ENCODE measurements around the gene CRY1.
"Not testable (repeated sequence)": the region's sequence is repeated elsewhere in the genome, so short reads cannot be mapped to it uniquely, and the experiment has no call there.

Gene CRY1

GRCh38 chr12:106997916-106998315 is 95.4 kb downstream of the CRY1 start:
- DNase-seq = no peak

GRCh38 chr12:106996102-106996501 is 97.2 kb downstream of the CRY1 start:
- not testable (repeated sequence) for DNase-seq

DNA sequence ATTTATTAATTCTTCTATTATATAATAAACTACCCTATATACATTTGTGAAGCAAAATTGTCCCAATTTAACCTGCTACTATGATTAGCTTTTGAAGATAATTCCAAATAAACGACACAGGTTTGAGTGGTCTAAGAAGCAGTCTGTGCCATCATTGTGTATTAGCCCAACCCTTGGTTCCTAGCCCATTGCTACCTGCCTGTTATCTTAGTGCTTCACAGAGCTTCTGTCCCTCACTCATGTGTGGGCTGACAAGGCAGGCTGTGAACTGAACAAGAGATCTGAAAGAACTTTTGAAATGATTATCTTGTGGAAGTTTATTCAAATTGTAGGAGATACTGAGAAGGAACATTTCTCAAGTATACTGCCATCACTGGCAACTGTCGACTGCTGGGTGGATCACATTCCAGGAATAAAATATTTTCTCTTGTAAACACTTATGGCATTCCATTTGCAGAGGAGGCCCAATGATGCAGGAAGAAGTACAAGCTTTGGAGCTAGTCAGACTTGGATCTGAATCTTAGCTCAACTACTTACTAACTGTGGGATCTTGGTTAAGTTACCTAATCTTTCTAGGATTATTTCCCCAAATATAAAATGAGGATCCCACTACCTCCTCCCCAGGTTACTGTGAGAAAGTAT is 98.6 kb downstream of the CRY1 start:
- DNase-seq = no peak

GRCh38 chr12:106987846-106988245 is 105.5 kb downstream of the CRY1 start:
- no peak for DNase-seq

DNA sequence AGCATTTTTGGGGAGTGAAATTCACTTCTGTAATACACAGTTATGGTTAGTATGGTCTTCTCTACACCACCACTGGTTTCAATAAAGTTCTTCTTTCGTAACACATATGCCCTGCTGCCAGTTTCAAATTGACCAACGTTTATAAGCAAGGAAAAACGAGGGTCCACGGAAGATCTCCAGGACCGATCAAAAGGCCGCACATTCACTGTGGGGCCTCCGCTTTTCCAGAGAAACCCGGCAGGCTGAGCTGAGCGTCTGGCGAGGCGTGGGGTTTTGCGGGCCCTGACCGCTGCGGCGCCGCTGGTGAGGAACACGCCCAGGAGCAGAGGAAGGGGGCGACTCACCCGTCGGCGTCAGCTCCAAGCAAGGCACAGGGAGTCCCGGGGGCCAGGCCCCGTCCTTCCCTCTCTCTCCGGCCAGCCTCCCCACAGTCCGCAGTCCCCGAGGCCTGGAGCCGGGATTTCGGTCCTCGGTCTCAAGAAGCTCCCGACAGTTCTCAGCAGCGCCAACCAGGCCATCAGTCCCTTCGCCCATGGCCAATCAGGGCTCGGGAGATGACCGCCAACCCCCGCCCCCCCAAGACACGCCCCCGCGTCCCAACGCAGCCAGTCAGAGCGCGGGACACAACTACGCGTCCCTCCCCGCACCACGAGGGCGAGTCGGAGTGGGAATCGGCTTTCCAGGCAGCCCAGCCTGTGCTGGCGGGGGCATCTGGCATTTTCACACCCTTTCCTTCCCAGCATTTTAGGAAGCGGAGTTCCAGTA is 106.5 kb downstream of the CRY1 start, which contains the start of gene MTERF2:
Gene MTERF2 (minus strand): TSS at position 522 of the 765 bp plus-strand sequence. CDS start 8,432 bp downstream, outside the sequence.
- peak; percentile 80 to 82 for DNase-seq

- DNase-seq = no peak
Measured at GRCh38 chr12:106986135-106986534, 107.2 kb downstream of the CRY1 start.

- no peak for DNase-seq
Measured at GRCh38 chr12:106985479-106985878, 107.9 kb downstream of the CRY1 start.

DNA sequence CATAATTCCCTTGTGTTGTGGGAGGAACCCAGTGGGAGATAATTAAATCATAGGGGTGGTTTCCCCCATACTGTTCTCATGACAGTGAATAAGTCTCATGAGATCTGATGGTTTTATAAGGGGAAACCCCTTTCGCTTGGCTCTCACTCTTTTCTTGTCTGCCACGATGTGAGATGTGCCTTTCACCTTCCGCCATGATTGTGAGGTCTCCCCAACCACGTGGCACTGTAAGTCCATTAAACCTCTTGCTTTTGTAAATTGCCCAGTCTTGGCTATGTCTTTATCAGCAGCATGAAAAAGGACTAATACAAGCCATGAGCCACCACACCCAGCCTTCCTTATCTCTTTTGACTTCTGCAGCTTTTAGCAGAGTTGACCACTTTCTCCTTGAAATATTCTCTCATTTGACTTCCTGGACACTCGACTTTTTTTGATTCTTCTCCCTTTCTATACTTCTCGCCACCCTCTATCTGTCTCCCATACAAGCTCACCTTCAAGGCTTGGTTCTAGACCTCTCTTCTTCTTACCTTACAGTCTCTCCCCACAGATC is 108.7 kb downstream of the CRY1 start:
- DNase-seq = no peak

DNA sequence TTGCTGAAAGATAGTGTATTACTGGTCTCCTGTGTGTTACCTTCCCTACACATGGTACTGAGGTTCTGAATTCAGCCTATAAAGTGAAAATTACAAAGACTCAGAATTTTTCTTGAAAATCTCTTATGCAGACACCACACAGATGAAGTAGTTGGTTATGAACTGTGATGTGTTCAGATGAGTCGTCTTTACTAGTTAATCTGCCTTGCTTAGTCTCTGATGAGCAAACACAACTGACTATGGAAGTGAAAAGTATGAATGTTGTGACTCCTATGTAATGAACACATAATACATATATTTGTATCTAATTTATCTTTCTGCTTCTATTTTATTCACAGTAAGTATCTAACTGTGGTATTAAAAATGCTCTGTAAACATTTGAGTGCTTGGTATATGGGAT is 111.1 kb downstream of the CRY1 start:
- no peak for DNase-seq

GRCh38 chr12:106981788-106982187 is 111.6 kb downstream of the CRY1 start:
- DNase-seq = no peak

GRCh38 chr12:106980944-106981343 is 112.4 kb downstream of the CRY1 start:
- no peak for DNase-seq

DNA sequence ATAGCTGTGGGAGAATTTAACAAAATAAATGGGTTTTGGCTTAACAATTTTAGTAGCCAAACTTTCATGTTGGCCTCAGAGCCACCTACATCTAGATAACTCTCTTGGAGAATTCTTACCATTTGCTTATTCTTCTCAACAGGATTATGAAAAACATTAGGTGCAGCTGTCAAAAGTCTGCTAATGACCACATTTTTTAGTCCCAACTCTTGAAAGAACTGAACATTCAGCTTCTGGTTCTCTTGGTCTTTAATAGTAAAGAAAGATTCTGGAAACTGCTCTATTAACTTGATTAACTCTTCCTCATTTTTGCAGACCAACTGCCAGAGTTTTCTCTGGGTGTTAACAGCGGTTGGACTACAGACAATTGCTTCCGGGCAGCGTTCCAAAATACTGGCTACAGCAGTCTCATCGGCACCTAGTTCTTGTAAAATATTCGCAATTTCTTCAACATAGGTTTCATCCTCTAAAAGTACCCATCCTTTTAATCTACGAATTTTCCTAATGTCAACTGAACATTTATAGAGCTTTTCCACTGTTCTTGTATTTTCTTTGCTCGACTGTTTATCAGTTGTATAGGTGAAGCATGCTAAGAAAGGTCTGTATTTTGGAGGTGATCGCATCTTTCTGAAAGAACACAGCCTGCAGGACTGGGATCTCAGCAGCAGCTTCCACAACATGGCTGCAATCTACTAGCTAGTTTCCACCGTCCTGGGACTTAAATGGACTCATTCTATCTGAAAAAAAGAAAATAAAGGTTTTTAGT is 115.1 kb downstream of the CRY1 start:
- no peak for DNase-seq

DNA sequence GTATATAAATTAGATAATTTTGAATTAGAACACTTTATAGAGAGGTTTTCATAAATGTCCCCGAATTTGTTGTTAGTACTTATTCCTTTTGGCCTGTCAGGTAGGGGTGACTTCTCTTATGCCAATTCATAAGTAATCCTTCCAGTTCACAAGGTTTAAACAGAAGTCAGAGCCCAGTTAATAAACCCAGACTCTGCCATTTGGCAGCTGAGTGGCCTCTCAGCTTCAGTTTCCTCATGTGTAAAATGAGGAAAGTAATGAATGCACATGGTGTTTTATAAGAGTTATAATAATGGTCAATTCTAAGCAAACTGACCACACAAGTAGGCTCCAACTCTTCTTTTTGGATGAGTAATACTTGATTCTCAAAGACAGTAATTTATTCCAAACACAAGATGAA is 116.7 kb downstream of the CRY1 start:
- no peak for DNase-seq

GRCh38 chr12:106975993-106976658 is 117.2 kb downstream of the CRY1 start:
- DNase-seq = no peak

- DNase-seq = no peak
Measured at GRCh38 chr12:106975098-106975497, 118.3 kb downstream of the CRY1 start.

GRCh38 chr12:106974511-106974910 is 118.8 kb downstream of the CRY1 start:
- DNase-seq = no peak

DNA sequence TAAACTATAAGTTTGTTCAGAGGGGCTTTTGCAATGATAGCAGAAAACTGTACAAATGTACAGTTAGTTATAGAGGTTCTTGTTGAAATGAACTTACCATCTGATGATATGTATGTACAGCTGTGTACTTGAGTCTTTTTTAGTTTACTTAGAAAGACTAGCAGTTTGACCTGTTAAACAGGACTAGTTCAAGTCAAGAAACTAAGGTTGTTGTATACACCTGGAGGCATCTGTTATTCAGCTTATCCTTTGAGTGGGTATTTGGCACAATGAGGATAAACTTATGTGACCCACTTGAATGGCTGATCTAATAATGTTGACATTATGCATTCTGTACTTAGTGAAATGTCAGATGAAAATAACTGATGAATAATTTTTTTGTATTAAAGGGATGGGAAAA is 119.8 kb downstream of the CRY1 start:
- no peak for DNase-seq

- no peak for DNase-seq
Measured at GRCh38 chr12:106971065-106971464, 122.3 kb downstream of the CRY1 start.

DNA sequence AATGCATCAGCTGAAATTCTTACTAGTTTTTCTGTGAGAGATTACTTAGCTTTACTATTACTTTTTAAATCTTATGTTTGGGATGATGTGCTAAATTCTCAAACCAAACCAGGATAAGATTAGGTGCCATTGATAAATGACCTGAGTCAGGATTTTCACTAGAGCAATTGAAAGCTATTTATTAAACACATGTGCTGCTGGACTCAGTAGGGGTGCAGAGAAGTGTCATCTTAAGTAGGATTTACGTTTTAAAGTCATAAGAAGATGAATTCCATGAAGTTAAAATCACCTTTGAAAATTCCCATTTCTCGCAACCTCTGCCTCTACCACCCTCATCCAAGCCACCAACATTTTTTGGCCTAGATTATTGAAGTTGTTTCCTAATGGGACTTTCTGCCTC is 128.8 kb downstream of the CRY1 start:
- DNase-seq = no peak

- no peak for DNase-seq
Measured at GRCh38 chr12:106962286-106962685, 131.1 kb downstream of the CRY1 start.

- no peak for DNase-seq
Measured at GRCh38 chr12:106960443-106960842, 132.9 kb downstream of the CRY1 start.

DNA sequence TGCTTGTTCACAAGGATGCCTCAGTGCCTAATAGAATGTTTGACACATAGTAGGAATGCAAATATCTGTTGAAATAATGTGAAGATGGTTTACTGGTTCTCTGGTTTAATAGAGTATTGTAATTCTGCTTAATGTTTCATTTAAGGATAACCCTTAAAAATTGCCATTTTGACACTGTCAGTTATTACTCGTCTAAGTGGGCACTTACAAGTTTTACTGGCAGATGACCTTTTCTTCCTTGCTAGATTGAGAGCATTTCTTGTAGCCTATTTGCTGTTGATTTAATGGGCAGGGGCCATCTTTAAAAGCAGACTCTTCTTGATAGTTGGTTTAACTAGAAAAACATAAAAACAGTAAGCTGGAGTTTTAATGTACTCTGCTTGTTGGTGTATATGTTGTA is 135.8 kb downstream of the CRY1 start:
- DNase-seq = no peak

DNA sequence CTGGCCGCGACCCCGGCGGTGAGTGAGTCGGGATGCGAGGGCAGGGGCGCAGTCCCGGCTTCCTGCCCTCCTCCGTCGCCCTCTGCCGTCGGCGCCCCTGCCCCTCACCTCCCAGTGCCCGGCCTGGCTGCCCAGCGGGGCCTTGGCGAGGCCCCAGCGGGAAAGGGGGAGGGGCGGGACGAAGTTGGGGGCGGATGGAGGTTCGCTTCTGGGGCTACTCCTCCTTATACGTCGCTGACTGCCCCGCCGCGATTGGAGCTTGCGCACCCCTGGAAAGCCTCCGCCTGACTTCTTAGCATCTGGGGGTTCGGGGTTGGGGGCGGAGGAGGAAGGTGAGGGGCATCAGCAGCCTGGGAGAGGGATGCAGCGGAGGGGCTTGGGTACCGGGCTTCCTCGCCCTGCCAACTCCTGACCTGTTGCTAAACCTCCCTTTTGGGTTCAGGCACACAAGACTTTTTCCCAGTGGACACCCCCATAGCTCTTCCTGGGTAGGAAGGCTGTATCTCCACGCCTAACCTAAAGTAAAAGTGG is 137.2 kb downstream of the CRY1 start:
- DNase-seq = peak; percentile 40 to 61

Measured in CD4-positive, alpha-beta T cell treated with Interleukin-4 for 1 hour (primary cell).